Keratinocyte (primary cell): ENCODE data around the gene PSMA8. TPM values are rescaled to one million over a fixed set of nuclear protein-coding genes. Genes with fewer than 3 reads are reported as not detected.

Experiments
- DNase-seq: peaks from one replicate; pipeline ENCODE4 v3.0.0-alpha.2; 2011; ENCODE audit warnings: low read depth, missing footprints, low spot score
- FAIRE-seq: peaks from 2 replicates; lab custom pipeline; 2011; peaks lifted over from hg19 to GRCh38; lab: Jason Lieb, UNC
- H2AFZ ChIP-seq: 2 replicates; pipeline ENCODE4 v1.6.0; 2012; ENCODE audit warnings: low read length, control low read depth, inconsistent platforms; ENCODE audit not compliant: control insufficient read depth
- H3K27ac ChIP-seq: 2 replicates; pipeline ENCODE4 v1.5.1; 2011; ENCODE audit warnings: low read length; ENCODE audit not compliant: control insufficient read depth, insufficient read depth
- H3K27me3 ChIP-seq: 3 replicates; pipeline ENCODE4 v1.6.0; 2011; ENCODE audit warnings: low read length; ENCODE audit not compliant: control insufficient read depth, insufficient read depth; ENCODE audit errors: extremely low read depth
- H3K36me3 ChIP-seq, 2 experiments: 2 replicates in 1 of 2; 3 replicates in 1 of 2; pipeline ENCODE4 v1.5.1; 2011; ENCODE audit warnings: low read length in 2 of 2, mild to moderate bottlenecking in 1 of 2; ENCODE audit not compliant: control insufficient read depth in 2 of 2, insufficient read depth in 2 of 2; ENCODE audit errors: extremely low read depth in 1 of 2
- H3K4me1 ChIP-seq: 3 replicates; pipeline ENCODE4 v1.5.1; 2011; ENCODE audit warnings: low read length; ENCODE audit not compliant: control insufficient read depth, insufficient read depth; ENCODE audit errors: extremely low read depth
- H3K4me2 ChIP-seq: 3 replicates; pipeline ENCODE4 v1.6.0; 2011; ENCODE audit warnings: low read depth, low read length; ENCODE audit not compliant: control insufficient read depth, insufficient read depth; ENCODE audit errors: extremely low read depth
- H3K4me3 ChIP-seq, 3 experiments: fragments of 200-600 bp in 1 of 3; sonication (generic) in 1 of 3; 2 replicates in 2 of 3; 3 replicates in 1 of 3; pipeline ENCODE4 v1.5.1; 2011 to 2016; ENCODE audit warnings: low read length in 3 of 3, mild to moderate bottlenecking in 3 of 3, control low read depth in 2 of 3, inconsistent platforms in 1 of 3, low read depth in 1 of 3, mixed read lengths in 1 of 3, mixed run types in 1 of 3, moderate library complexity in 1 of 3; ENCODE audit not compliant: control insufficient read depth in 2 of 3, insufficient read depth in 2 of 3; ENCODE audit errors: extremely low read depth in 1 of 3
- H3K79me2 ChIP-seq: 2 replicates; pipeline ENCODE4 v1.6.0; 2012; ENCODE audit warnings: low read length; ENCODE audit not compliant: control insufficient read depth, insufficient read depth
- H3K9ac ChIP-seq: 3 replicates; pipeline ENCODE4 v1.6.0; 2011; ENCODE audit warnings: low read length; ENCODE audit not compliant: control insufficient read depth, insufficient read depth; ENCODE audit errors: extremely low read depth
- H3K9me1 ChIP-seq: 3 replicates; pipeline ENCODE4 v1.6.0; 2011; ENCODE audit warnings: low read length; ENCODE audit not compliant: control insufficient read depth, insufficient read depth; ENCODE audit errors: extremely low read depth
- H3K9me3 ChIP-seq: 2 replicates; pipeline ENCODE4 v1.5.1; 2012; ENCODE audit warnings: low read depth, low read length; ENCODE audit not compliant: control insufficient read depth
- H4K20me1 ChIP-seq: 3 replicates; pipeline ENCODE4 v1.6.0; 2011; ENCODE audit warnings: low read length; ENCODE audit not compliant: control insufficient read depth, insufficient read depth; ENCODE audit errors: extremely low read depth
- CTCF ChIP-seq, 3 experiments: IDR thresholded peaks in 1 of 3; conservative IDR thresholded peaks in 1 of 3; optimal IDR thresholded peaks in 1 of 3; 2 replicates in 2 of 3; 3 replicates in 1 of 3; pipeline versions ENCODE3 to v1.5.1; 2011; ENCODE audit warnings: low read length in 3 of 3, mild to moderate bottlenecking in 3 of 3, moderate library complexity in 2 of 3, control low read depth in 1 of 3, inconsistent platforms in 1 of 3; ENCODE audit not compliant: insufficient read depth in 2 of 3; ENCODE audit errors: extremely low read depth in 1 of 3
- EZH2 ChIP-seq: IDR thresholded peaks from one replicate; pipeline ENCODE4 v1.6.1; 2012; ENCODE audit warnings: inconsistent platforms, mild to moderate bottlenecking, low read length, moderate library complexity
- dilution Hi-C: fragments of 300-500 bp; cut with MboI; formaldehyde crosslinking; loops from one replicate; pipeline ENCODE4 v1.7.0; 2020; ENCODE audit warnings: low sequenced_read_pairs; ENCODE audit not compliant: extremely low pct_ligation_motif_present
- polyA plus RNA-seq, 5 experiments: library from polyadenylated mRNA; depleted of rRNA in 3 of 5; stranded (reverse) in 3 of 5; stranded (forward) in 1 of 5; unstranded in 1 of 5; fragments of >200 nt; gene quantifications; 1 replicate in 1 of 5; 2 replicates in 3 of 5; 3 replicates in 1 of 5; pipeline versions ENCODE4 v1.2.1 to v1.2.3, GENCODE V29; 2011 to 2012; ENCODE audit warnings: missing spikeins in 2 of 5, low read depth in 1 of 5, low replicate concordance in 1 of 5

PSMA8 gene
- polyA plus RNA-seq, 1 donor (not counting 4 experiments of a cell fraction or from before 2014, with no cell fraction given) = not detected

DNA sequence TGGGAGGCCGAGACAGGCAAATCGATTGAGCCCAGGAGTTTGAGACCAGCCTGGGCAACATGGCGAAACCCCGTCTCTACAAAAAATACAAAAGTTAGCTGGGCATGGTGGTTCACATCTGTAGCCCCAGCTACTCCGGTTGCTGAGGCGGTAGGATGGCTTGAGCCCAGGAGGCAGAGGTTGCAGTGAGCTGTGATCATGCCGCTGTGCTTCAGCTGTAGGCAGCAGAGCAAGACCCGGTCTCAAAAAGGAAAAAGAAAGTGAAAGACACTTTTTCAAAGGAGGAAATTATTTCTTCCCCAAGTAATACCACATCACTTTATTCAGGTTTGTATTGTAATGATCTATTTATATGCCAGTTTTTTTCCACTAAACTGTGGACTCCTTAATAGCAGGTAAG is 56.8 kb downstream of the PSMA8 start:
- no peaks in the 10 kb centered on the region for H3K4me1 ChIP-seq
- H3K27ac ChIP-seq = no peak overlapping the region
- FAIRE-seq = no peak
- H3K9me3 ChIP-seq = no peaks in the 10 kb centered on the region
- no peaks in the 10 kb centered on the region for H3K27me3 ChIP-seq
- no peak for TF ChIP-seq EZH2
- no peak for TF ChIP-seq CTCF (optimal IDR thresholded peaks at IDR 0.05 in 1 of 3, IDR thresholded peaks at IDR 0.05 in 1 of 3, conservative IDR thresholded peaks at IDR 0.05 in 1 of 3; ENCODE audit: extremely low read depth in 1 of 3, insufficient read depth in 2 of 3, low read length in 3 of 3)
- DNase-seq = no peak
- H3K4me3 ChIP-seq = no peak overlapping the region
- no peak overlapping the region for H3K9ac ChIP-seq
- no peak overlapping the region for H3K4me2 ChIP-seq
- H3K79me2 ChIP-seq = no peaks in the 10 kb centered on the region
- no peaks in the 10 kb centered on the region for H4K20me1 ChIP-seq
- dilution Hi-C loops = no loop called here
- no peaks in the 10 kb centered on the region for H3K9me1 ChIP-seq
- no peaks in the 10 kb centered on the region for H3K36me3 ChIP-seq
- H2AFZ ChIP-seq = no peak overlapping the region

- Histone ChIP-seq H4K20me1 (no peaks in the 10 kb centered on the region), H3K4me3 (no peak overlapping the region), H3K4me2 (no peak overlapping the region), H3K9ac (no peak overlapping the region), H2AFZ (no peak overlapping the region), H3K36me3 (no peaks in the 10 kb centered on the region), H3K27ac (no peak overlapping the region), H3K9me1 (no peaks in the 10 kb centered on the region), H3K79me2 (no peaks in the 10 kb centered on the region), H3K27me3 (no peaks in the 10 kb centered on the region), H3K4me1 (no peaks in the 10 kb centered on the region), H3K9me3 (no peaks in the 10 kb centered on the region)
- FAIRE-seq (no peak), DNase-seq (no peak)
- dilution Hi-C loops = no loop called here
- TF ChIP-seq EZH2 (no peak), CTCF (optimal IDR thresholded peaks at IDR 0.05 in 1 of 3, IDR thresholded peaks at IDR 0.05 in 1 of 3, conservative IDR thresholded peaks at IDR 0.05 in 1 of 3; ENCODE audit: extremely low read depth in 1 of 3, insufficient read depth in 2 of 3, low read length in 3 of 3) (no peak)
These were observed 58.6 kb downstream of the PSMA8 start for GRCh38 chr18:26192233-26192632.
